ENCODE measurements around the gene ZFP92.

ZFP92 gene

DNA sequence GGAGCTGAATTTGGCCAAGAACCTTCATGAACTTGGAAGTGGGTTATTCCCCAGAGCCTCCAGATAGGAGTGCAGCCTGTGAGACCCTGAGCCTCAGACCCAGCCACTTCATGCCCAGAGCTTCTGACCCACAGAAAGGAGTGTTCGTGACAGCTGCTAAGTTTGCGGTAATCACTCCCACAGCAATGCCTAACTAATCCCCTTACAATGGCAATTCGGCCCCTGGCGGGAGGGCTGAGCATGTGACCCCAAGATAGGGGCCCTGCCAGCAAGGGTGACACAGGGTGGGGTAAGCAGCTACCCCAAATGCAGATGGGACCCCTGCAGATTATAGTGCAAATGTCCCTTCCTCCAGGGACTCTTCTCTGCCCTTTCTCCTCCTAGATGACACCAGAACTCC, 32.7 kb upstream of the ZFP92 start:
- no peak for DNase-seq
- TF ChIP-seq, protein P1, sequence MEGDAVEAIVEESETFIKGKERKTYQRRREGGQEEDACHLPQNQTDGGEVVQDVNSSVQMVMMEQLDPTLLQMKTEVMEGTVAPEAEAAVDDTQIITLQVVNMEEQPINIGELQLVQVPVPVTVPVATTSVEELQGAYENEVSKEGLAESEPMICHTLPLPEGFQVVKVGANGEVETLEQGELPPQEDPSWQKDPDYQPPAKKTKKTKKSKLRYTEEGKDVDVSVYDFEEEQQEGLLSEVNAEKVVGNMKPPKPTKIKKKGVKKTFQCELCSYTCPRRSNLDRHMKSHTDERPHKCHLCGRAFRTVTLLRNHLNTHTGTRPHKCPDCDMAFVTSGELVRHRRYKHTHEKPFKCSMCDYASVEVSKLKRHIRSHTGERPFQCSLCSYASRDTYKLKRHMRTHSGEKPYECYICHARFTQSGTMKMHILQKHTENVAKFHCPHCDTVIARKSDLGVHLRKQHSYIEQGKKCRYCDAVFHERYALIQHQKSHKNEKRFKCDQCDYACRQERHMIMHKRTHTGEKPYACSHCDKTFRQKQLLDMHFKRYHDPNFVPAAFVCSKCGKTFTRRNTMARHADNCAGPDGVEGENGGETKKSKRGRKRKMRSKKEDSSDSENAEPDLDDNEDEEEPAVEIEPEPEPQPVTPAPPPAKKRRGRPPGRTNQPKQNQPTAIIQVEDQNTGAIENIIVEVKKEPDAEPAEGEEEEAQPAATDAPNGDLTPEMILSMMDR (IDR thresholded peaks at IDR 0.05; ENCODE audit: low read depth, low read length) = no peak
- Histone ChIP-seq H3K4me1 (peaks cover 20% of the 10 kb centered on the region), H3K27me3 (no peaks in the 10 kb centered on the region), H3K4me3 (ENCODE audit: low read depth, low read length) (no peak overlapping the region), H3K9me3 (no peaks in the 10 kb centered on the region), H3K36me3 (no peaks in the 10 kb centered on the region)

GRCh38 chrX:153379508-153379907, 31.8 kb upstream of the ZFP92 start:
- H3K9me3 ChIP-seq = no peaks in the 10 kb centered on the region
- no peaks in the 10 kb centered on the region for H3K36me3 ChIP-seq
- DNase-seq = peak; percentile 39
- H3K27me3 ChIP-seq = no peaks in the 10 kb centered on the region
- no peak overlapping the region for H3K4me3 ChIP-seq (ENCODE audit: low read depth, low read length)
- TF ChIP-seq, protein P1 (IDR thresholded peaks at IDR 0.05; ENCODE audit: low read depth, low read length) = no peak
- H3K4me1 ChIP-seq = peaks cover 20% of the 10 kb centered on the region

DNA sequence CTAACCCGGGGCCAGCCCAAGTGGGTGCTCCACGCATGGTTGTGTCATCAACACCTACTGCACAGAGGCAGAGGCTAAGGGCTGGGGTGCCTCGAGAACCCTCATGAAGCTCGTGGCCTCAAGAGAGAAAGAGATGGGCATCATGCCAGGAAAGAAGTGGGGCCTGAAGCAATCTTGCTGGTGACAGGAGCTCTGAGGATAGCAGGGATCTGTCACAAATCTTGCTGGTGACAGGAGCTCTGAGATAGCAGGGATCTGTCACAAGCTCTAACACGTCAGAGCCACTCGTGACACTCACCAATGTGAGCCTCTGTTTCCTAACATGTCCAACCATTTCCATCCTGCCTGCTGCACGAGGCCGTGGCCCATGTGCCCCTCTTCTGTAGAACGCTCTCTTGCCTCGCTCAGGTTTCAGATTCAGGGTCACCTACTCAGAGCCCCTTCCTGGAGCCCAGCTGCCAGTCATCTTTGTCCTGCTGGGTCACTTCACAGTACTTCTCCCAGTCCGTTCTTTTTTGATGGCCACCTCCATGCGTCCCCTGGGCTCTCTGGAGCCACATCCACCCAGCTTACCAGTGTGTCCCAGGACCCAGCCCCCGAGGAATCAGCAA, 31.2 kb upstream of the ZFP92 start:
- peak; percentile 43 for DNase-seq
- Histone ChIP-seq H3K4me1 (peaks cover 20% of the 10 kb centered on the region), H3K27me3 (no peaks in the 10 kb centered on the region)

DNA sequence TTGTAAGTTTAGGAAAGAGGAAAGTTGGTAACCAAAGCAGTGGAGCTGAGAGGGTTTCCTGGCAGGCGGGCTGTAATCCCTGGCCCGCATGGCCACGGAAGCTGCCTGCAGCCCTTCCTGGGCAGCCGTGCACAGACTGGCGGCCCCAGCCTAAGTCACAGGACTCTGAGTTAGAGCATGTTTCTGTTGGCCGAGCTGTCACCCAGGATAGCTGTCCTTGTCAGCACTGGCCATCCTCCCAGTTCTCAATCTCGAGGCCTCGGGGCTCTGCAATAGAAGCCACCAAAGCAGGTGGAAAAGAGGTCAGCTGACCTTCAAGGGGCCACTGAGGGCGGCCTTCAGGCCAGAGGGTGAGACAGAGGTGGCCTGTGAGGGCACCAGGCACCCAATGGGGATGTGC, 30.6 kb upstream of the ZFP92 start:
- no peaks in the 10 kb centered on the region for H3K27me3 ChIP-seq
- no peaks in the 10 kb centered on the region for H3K9me3 ChIP-seq
- no peaks in the 10 kb centered on the region for H3K36me3 ChIP-seq
- H3K4me3 ChIP-seq (ENCODE audit: low read depth, low read length) = no peak overlapping the region
- H3K4me1 ChIP-seq = peaks cover 20% of the 10 kb centered on the region
- no peak for DNase-seq
- TF ChIP-seq, protein P1 (IDR thresholded peaks at IDR 0.05; ENCODE audit: low read depth, low read length) = no peak

More for the DNA sequence above, 31.2 kb upstream of the ZFP92 start:
- H3K36me3 ChIP-seq = no peaks in the 10 kb centered on the region
- no peak overlapping the region for H3K4me3 ChIP-seq (ENCODE audit: low read depth, low read length)
- H3K9me3 ChIP-seq = no peaks in the 10 kb centered on the region
- TF ChIP-seq, protein P1 (IDR thresholded peaks at IDR 0.05; ENCODE audit: low read depth, low read length) = no peak

GRCh38 chrX:153381684-153382532, 29.4 kb upstream of the ZFP92 start:
- Histone ChIP-seq H3K36me3 (no peaks in the 10 kb centered on the region), H3K27me3 (no peaks in the 10 kb centered on the region), H3K4me3 (ENCODE audit: low read depth, low read length) (no peak overlapping the region; the same call in 1 of the 2 replicates), H3K4me1 (peaks cover 20% of the 10 kb centered on the region), H3K9me3 (no peaks in the 10 kb centered on the region)
- DNase-seq = peak; percentile 86
- TF ChIP-seq, protein P1 (IDR thresholded peaks at IDR 0.05; ENCODE audit: low read depth, low read length) = peak; percentile 47

All from BE2C (cell line).